Measurements from ENCODE around the gene IDH3G.

The IDH3G gene

GRCh38 chrX:153775293-153776119, 18.7 kb downstream of the IDH3G start:
- Mint-ChIP-seq H3K4me1 (no peaks in the 10 kb centered on the region), H3K27me3 (peaks cover 21% of the 10 kb centered on the region), H3K9me3 (no peaks in the 10 kb centered on the region), H3K36me3 (no peaks in the 10 kb centered on the region), H3K4me3 (no peak overlapping the region), H3K27ac (no peak overlapping the region)
- no peak for DNase-seq
- CTCF ChIA-PET, result no interaction called here

GRCh38 chrX:153774576-153775292, 19.4 kb downstream of the IDH3G start:
- Mint-ChIP-seq H3K36me3 (no peaks in the 10 kb centered on the region), H3K4me1 (no peaks in the 10 kb centered on the region), H3K27ac (no peak overlapping the region), H3K27me3 (peaks cover 14% of the 10 kb centered on the region), H3K9me3 (no peaks in the 10 kb centered on the region), H3K4me3 (no peak overlapping the region)
- CTCF ChIA-PET, result no interaction called here
- DNase-seq, result peak; percentile 14

GRCh38 chrX:153773741-153774575, 20.2 kb downstream of the IDH3G start:
- Mint-ChIP-seq H3K4me3 (no peak overlapping the region), H3K27ac (no peak overlapping the region), H3K27me3 (peaks cover 6% of the 10 kb centered on the region), H3K4me1 (no peaks in the 10 kb centered on the region), H3K36me3 (no peaks in the 10 kb centered on the region), H3K9me3 (no peaks in the 10 kb centered on the region)
- peak; percentile 8 for DNase-seq
- CTCF ChIA-PET, result no interaction called here

GRCh38 chrX:153773218-153773611, 21.0 kb downstream of the IDH3G start:
- H3K27me3 Mint-ChIP-seq, result peaks cover 3% of the 10 kb centered on the region
- H3K4me1 Mint-ChIP-seq, result no peaks in the 10 kb centered on the region
- no peak overlapping the region for H3K27ac Mint-ChIP-seq
- H3K9me3 Mint-ChIP-seq, result no peaks in the 10 kb centered on the region
- peak; percentile 7 for DNase-seq
- CTCF ChIA-PET, result interaction anchor here (1.4 kb wide), 1 partner anchor 174 kb away, joined by 3 read pairs; no protein-coding TSS in a partner anchor
- H3K36me3 Mint-ChIP-seq, result no peaks in the 10 kb centered on the region
- H3K4me3 Mint-ChIP-seq, result no peak overlapping the region

GRCh38 chrX:153772316-153773217, 21.6 kb downstream of the IDH3G start:
- Mint-ChIP-seq H3K36me3 (no peaks in the 10 kb centered on the region), H3K27me3 (no peaks in the 10 kb centered on the region), H3K9me3 (no peaks in the 10 kb centered on the region), H3K27ac (no peak overlapping the region), H3K4me1 (peaks cover 2% of the 10 kb centered on the region), H3K4me3 (no peak overlapping the region)
- peak; percentile 5 for DNase-seq
- CTCF ChIA-PET, result interaction anchor here (1.4 kb wide), 1 partner anchor 175 kb away, joined by 3 read pairs; no protein-coding TSS in a partner anchor

- no peak for DNase-seq
- Mint-ChIP-seq H3K4me3 (no peak overlapping the region), H3K9me3 (no peaks in the 10 kb centered on the region), H3K4me1 (peaks cover 2% of the 10 kb centered on the region), H3K36me3 (no peaks in the 10 kb centered on the region), H3K27ac (no peak overlapping the region), H3K27me3 (peaks cover 2% of the 10 kb centered on the region)
- CTCF ChIA-PET, result interaction anchor here (1.4 kb wide), 1 partner anchor 176 kb away, joined by 3 read pairs; no protein-coding TSS in a partner anchor
Measured at GRCh38 chrX:153771415-153772315, 22.5 kb downstream of the IDH3G start.

GRCh38 chrX:153770601-153771414, 23.4 kb downstream of the IDH3G start:
- H3K27ac Mint-ChIP-seq, result no peak overlapping the region

GRCh38 chrX:153769865-153770600, 24.1 kb downstream of the IDH3G start:
- Mint-ChIP-seq H3K4me1 (peaks cover 6% of the 10 kb centered on the region), H3K4me3 (no peak overlapping the region)
- CTCF ChIA-PET, result no interaction called here

More at GRCh38 chrX:153770601-153771414, 23.4 kb downstream of the IDH3G start:
- H3K9me3 Mint-ChIP-seq, result no peaks in the 10 kb centered on the region
- peaks cover 9% of the 10 kb centered on the region for H3K27me3 Mint-ChIP-seq
- CTCF ChIA-PET, result no interaction called here
- no peak for DNase-seq
- H3K4me3 Mint-ChIP-seq, result no peak overlapping the region
- H3K36me3 Mint-ChIP-seq, result no peaks in the 10 kb centered on the region
- peaks cover 6% of the 10 kb centered on the region for H3K4me1 Mint-ChIP-seq

GRCh38 chrX:153769158-153769864, 24.9 kb downstream of the IDH3G start:
- DNase-seq, result no peak
- peaks cover 6% of the 10 kb centered on the region for H3K4me1 Mint-ChIP-seq
- no peaks in the 10 kb centered on the region for H3K9me3 Mint-ChIP-seq
- H3K4me3 Mint-ChIP-seq, result no peak overlapping the region
- peaks cover 9% of the 10 kb centered on the region for H3K27me3 Mint-ChIP-seq
- H3K27ac Mint-ChIP-seq, result no peak overlapping the region
- no peaks in the 10 kb centered on the region for H3K36me3 Mint-ChIP-seq
- CTCF ChIA-PET, result no interaction called here

More at GRCh38 chrX:153769865-153770600, 24.1 kb downstream of the IDH3G start:
- Mint-ChIP-seq H3K9me3 (no peaks in the 10 kb centered on the region), H3K27ac (no peak overlapping the region), H3K36me3 (no peaks in the 10 kb centered on the region), H3K27me3 (peaks cover 9% of the 10 kb centered on the region)
- DNase-seq, result no peak

GRCh38 chrX:153768311-153769157, 25.6 kb downstream of the IDH3G start:
- Mint-ChIP-seq H3K4me3 (no peak overlapping the region), H3K27ac (no peak overlapping the region), H3K27me3 (peaks cover 14% of the 10 kb centered on the region), H3K9me3 (no peaks in the 10 kb centered on the region), H3K36me3 (no peaks in the 10 kb centered on the region), H3K4me1 (peaks cover 9% of the 10 kb centered on the region)
- CTCF ChIA-PET, result no interaction called here
- DNase-seq, result no peak

All from activated naive CD4-positive, alpha-beta T cell treated with anti-CD3 and anti-CD28 coated beads, Interleukin-2, amount 10 ng/mL, durations not matched to agents 7 days and 5 days (primary cell).